ENCODE results near the gene GPRIN1.

GPRIN1 gene

DNA sequence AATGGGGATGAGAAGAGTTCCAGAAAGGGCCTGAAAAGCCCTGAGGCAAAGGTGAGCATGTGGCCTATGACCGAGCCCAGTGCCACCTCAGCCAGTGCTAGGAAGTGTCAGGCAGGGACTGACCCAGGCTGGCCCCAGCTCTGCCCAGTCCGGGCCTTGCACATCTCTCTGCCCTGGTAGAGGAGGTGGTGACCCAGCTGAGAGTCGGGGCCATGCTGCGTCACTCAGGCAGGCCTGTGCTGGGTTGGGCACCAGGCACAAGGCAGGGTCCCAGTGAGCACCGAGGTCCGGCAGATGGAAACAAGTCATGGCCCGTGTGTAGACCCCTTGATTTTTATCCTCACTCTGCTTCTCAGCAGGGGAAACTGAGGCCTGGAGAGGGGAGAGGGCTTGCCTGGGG lies 60.1 kb downstream of the GPRIN1 start:
- FAIRE-seq (no peak), DNase-seq (ENCODE audit: extremely low spot score, insufficient read length, low read depth) (no peak)

GRCh38 chr5:176548967-176549444 lies 61.0 kb downstream of the GPRIN1 start, which contains the start of gene CDHR2:
TSS of gene CDHR2 (plus strand) at chr5:176549342. CDS start at chr5:176565353, 16,011 bp downstream.
- DNase-seq (ENCODE audit: extremely low spot score, insufficient read length, low read depth) (no peak), FAIRE-seq (no peak)

- DNase-seq (ENCODE audit: extremely low spot score, insufficient read length, low read depth) (no peak), FAIRE-seq (no peak)
Measured at GRCh38 chr5:176547802-176548201, 62.2 kb downstream of the GPRIN1 start.
